ENCODE data around the gene GRIN3B.
A peak's percentile ranks its signal among the peaks of the same experiment; 100 is the strongest.

GRIN3B gene

GRCh38 chr19:1002600-1002999, 2.4 kb downstream of the GRIN3B start:
- H3K4me1 Mint-ChIP-seq, result peaks cover 10% of the 10 kb centered on the region
- DNase-seq (ENCODE audit: low spot score in 2 of 2) (no peak), ATAC-seq (ENCODE audit: low read depth) (no peak)
- H3K27ac Mint-ChIP-seq, result no peak overlapping the region
- peaks cover 5% of the 10 kb centered on the region for H3K36me3 Mint-ChIP-seq
- peaks cover 20% of the 10 kb centered on the region for H3K27me3 Mint-ChIP-seq
- no peaks in the 10 kb centered on the region for H3K9me3 Mint-ChIP-seq
- no peak overlapping the region for H3K4me3 Mint-ChIP-seq

GRCh38 chr19:1003283-1003682, 3.1 kb downstream of the GRIN3B start:
- no peak overlapping the region for H3K27ac Mint-ChIP-seq
- no peaks in the 10 kb centered on the region for H3K9me3 Mint-ChIP-seq
- peaks cover 10% of the 10 kb centered on the region for H3K4me1 Mint-ChIP-seq
- H3K27me3 Mint-ChIP-seq, result peaks cover 20% of the 10 kb centered on the region
- H3K4me3 Mint-ChIP-seq, result no peak overlapping the region
- ATAC-seq (ENCODE audit: low read depth), result no peak
- no peak for DNase-seq (ENCODE audit: low spot score in 2 of 2)
- H3K36me3 Mint-ChIP-seq, result peaks cover 5% of the 10 kb centered on the region

- H3K27ac Mint-ChIP-seq, result no peak overlapping the region
- H3K4me3 Mint-ChIP-seq, result no peak overlapping the region
- no peak for DNase-seq (ENCODE audit: low spot score in 2 of 2)
- peaks cover 10% of the 10 kb centered on the region for H3K4me1 Mint-ChIP-seq
- H3K9me3 Mint-ChIP-seq, result no peaks in the 10 kb centered on the region
- H3K36me3 Mint-ChIP-seq, result peaks cover 5% of the 10 kb centered on the region
- ATAC-seq (ENCODE audit: low read depth), result no peak
- H3K27me3 Mint-ChIP-seq, result peaks cover 13% of the 10 kb centered on the region
Measured at GRCh38 chr19:1004204-1004802, 4.1 kb downstream of the GRIN3B start.

GRCh38 chr19:1004803-1005664, 4.8 kb downstream of the GRIN3B start:
- no peak for DNase-seq (ENCODE audit: low spot score in 2 of 2)
- Mint-ChIP-seq H3K27ac (no peak overlapping the region), H3K27me3 (peaks cover 12% of the 10 kb centered on the region), H3K36me3 (peaks cover 7% of the 10 kb centered on the region), H3K9me3 (no peaks in the 10 kb centered on the region), H3K4me1 (peaks cover 10% of the 10 kb centered on the region), H3K4me3 (no peak overlapping the region)
- ATAC-seq (ENCODE audit: low read depth), result no peak

- H3K4me1 Mint-ChIP-seq, result peaks cover 7% of the 10 kb centered on the region
- H3K27ac Mint-ChIP-seq, result no peak overlapping the region
- ATAC-seq (ENCODE audit: low read depth) (no peak), DNase-seq (ENCODE audit: low spot score in 2 of 2) (no peak)
- no peaks in the 10 kb centered on the region for H3K9me3 Mint-ChIP-seq
- no peak overlapping the region for H3K4me3 Mint-ChIP-seq
- peaks cover 8% of the 10 kb centered on the region for H3K27me3 Mint-ChIP-seq
- H3K36me3 Mint-ChIP-seq, result peaks cover 9% of the 10 kb centered on the region
Measured at GRCh38 chr19:1006711-1007398, 6.6 kb downstream of the GRIN3B start.

GRCh38 chr19:1007399-1008251, 7.4 kb downstream of the GRIN3B start:
- Mint-ChIP-seq H3K27me3 (peaks cover 5% of the 10 kb centered on the region), H3K9me3 (no peaks in the 10 kb centered on the region), H3K4me3 (no peak overlapping the region), H3K4me1 (peaks cover 5% of the 10 kb centered on the region), H3K36me3 (peaks cover 9% of the 10 kb centered on the region), H3K27ac (no peak overlapping the region)
- no peak for DNase-seq (ENCODE audit: low spot score in 2 of 2)
- ATAC-seq (ENCODE audit: low read depth), result no peak

GRCh38 chr19:1008268-1009040, 8.2 kb downstream of the GRIN3B start:
- no peak for DNase-seq (ENCODE audit: low spot score in 2 of 2)
- Mint-ChIP-seq H3K27ac (no peak overlapping the region), H3K27me3 (peaks cover 3% of the 10 kb centered on the region), H3K4me1 (peaks cover 3% of the 10 kb centered on the region), H3K9me3 (no peaks in the 10 kb centered on the region), H3K36me3 (peaks cover 9% of the 10 kb centered on the region), H3K4me3 (no peak overlapping the region)
- ATAC-seq (ENCODE audit: low read depth), result no peak

GRCh38 chr19:1009041-1009980, 9.1 kb downstream of the GRIN3B start:
- ATAC-seq (ENCODE audit: low read depth) (no peak), DNase-seq (ENCODE audit: low spot score in 2 of 2) (no peak)
- H3K27me3 Mint-ChIP-seq, result no peaks in the 10 kb centered on the region
- H3K4me1 Mint-ChIP-seq, result no peaks in the 10 kb centered on the region
- peaks cover 9% of the 10 kb centered on the region for H3K36me3 Mint-ChIP-seq
- H3K27ac Mint-ChIP-seq, result no peak overlapping the region
- H3K9me3 Mint-ChIP-seq, result no peaks in the 10 kb centered on the region
- no peak overlapping the region for H3K4me3 Mint-ChIP-seq

- ATAC-seq (ENCODE audit: low read depth), result no peak
- DNase-seq (ENCODE audit: low spot score in 2 of 2), result no peak
- H3K27ac Mint-ChIP-seq, result no peak overlapping the region
- H3K36me3 Mint-ChIP-seq, result peaks cover 9% of the 10 kb centered on the region
- no peaks in the 10 kb centered on the region for H3K9me3 Mint-ChIP-seq
- no peaks in the 10 kb centered on the region for H3K4me1 Mint-ChIP-seq
- H3K27me3 Mint-ChIP-seq, result no peaks in the 10 kb centered on the region
- no peak overlapping the region for H3K4me3 Mint-ChIP-seq
Measured at GRCh38 chr19:1009981-1010538, 9.8 kb downstream of the GRIN3B start.

GRCh38 chr19:1010586-1011510, 10.6 kb downstream of the GRIN3B start:
- no peaks in the 10 kb centered on the region for H3K9me3 Mint-ChIP-seq
- H3K27me3 Mint-ChIP-seq, result no peaks in the 10 kb centered on the region
- H3K4me3 Mint-ChIP-seq, result no peak overlapping the region
- peak overlapping the region; percentile 35 for H3K27ac Mint-ChIP-seq
- H3K36me3 Mint-ChIP-seq, result peaks cover 9% of the 10 kb centered on the region
- DNase-seq (ENCODE audit: low spot score in 2 of 2) (no peak), ATAC-seq (ENCODE audit: low read depth) (no peak)
- H3K4me1 Mint-ChIP-seq, result no peaks in the 10 kb centered on the region

- H3K4me3 Mint-ChIP-seq, result no peak overlapping the region
- no peak for ATAC-seq (ENCODE audit: low read depth)
- no peak for DNase-seq (ENCODE audit: low spot score in 2 of 2)
- H3K4me1 Mint-ChIP-seq, result peaks cover 8% of the 10 kb centered on the region
- no peaks in the 10 kb centered on the region for H3K9me3 Mint-ChIP-seq
- H3K27ac Mint-ChIP-seq, result no peak overlapping the region
- no peaks in the 10 kb centered on the region for H3K27me3 Mint-ChIP-seq
- H3K36me3 Mint-ChIP-seq, result peaks cover 7% of the 10 kb centered on the region
Measured at GRCh38 chr19:1011831-1012333, 11.7 kb downstream of the GRIN3B start.

Measured in memory B cell (primary cell).